Breast epithelium (tissue), 4 donors: ENCODE measurements around the gene CAMKK2. TPM values are rescaled to one million over a fixed set of nuclear protein-coding genes. Genes with fewer than 3 reads are reported as not detected.
"Not testable (repeated sequence)": the region's sequence is repeated elsewhere in the genome, so short reads cannot be mapped to it uniquely, and the experiment has no call there.

ENCODE experiments used
- DNase-seq, 2 donors: peaks; one replicate each; pipeline ENCODE4 v3.0.0-alpha.2; 2019; ENCODE audit warnings: low spot score in 2 of 2
- H3K27ac ChIP-seq, 2 donors: fragments of 200-600 bp; sonication (generic) in 1 of 2; one replicate each; pipeline ENCODE4 v1.5.1; 2016 to 2019; ENCODE audit warnings: mild to moderate bottlenecking in 1 of 2
- H3K27me3 ChIP-seq, 2 donors: fragments of 200-600 bp; sonication (generic) in 1 of 2; one replicate each; pipeline versions ENCODE4 v1.5.1 to v1.6.0; 2017 to 2019; ENCODE audit warnings: control low read depth in 1 of 2, mild to moderate bottlenecking in 1 of 2
- H3K36me3 ChIP-seq: fragments of 200-600 bp; one replicate; pipeline ENCODE4 v1.5.1; 2019
- H3K4me1 ChIP-seq, 2 donors: fragments of 200-600 bp; sonication (generic); one replicate each; pipeline ENCODE4 v1.5.1; 2016 to 2019; ENCODE audit warnings: control low read depth in 1 of 2
- H3K4me3 ChIP-seq, 3 donors: fragments of 200-600 bp; sonication (generic); 1 replicate in 2 of 3; 2 replicates in 1 of 3; pipeline ENCODE4 v1.5.1; 2016 to 2019; ENCODE audit warnings: mild to moderate bottlenecking in 3 of 3, moderate library complexity in 2 of 3
- H3K9me3 ChIP-seq, 2 donors: fragments of 200-600 bp; sonication (generic) in 1 of 2; one replicate each; pipeline ENCODE4 v1.5.1; 2016 to 2019; ENCODE audit warnings: control low read depth in 1 of 2
- POLR2A ChIP-seq: fragments of 450-650 bp; IDR thresholded peaks from one replicate; pipeline ENCODE4 v1.6.1; 2016; ENCODE audit warnings: antibody characterized with exemption, mild to moderate bottlenecking, moderate library complexity
- POLR2AphosphoS5 ChIP-seq, 3 donors: sonication (generic); formaldehyde crosslinking; IDR thresholded peaks; one replicate each; pipeline ENCODE4 v1.6.1; 2017; ENCODE audit warnings: antibody characterized with exemption in 3 of 3
- intact Hi-C: fragments of 100-400 bp; cut with DNase I; formaldehyde crosslinking; loops from one replicate; pipeline ENCODE4 v1.15.1; 2023; ENCODE audit warnings: low total_unique reads
- total RNA-seq, 3 donors: library from RNA; depleted of rRNA; stranded (reverse); fragments of >200 nt; gene quantifications; one replicate each; pipeline ENCODE4 v1.1.0, GENCODE V29; 2016
- TF ChIP-seq, protein P1 (sequence below), 3 donors: fragments of 450-650 bp; IDR thresholded peaks; one replicate each; pipeline ENCODE4 v1.5.1; 2016 to 2017; ENCODE audit warnings: antibody characterized with exemption in 3 of 3, mild to moderate bottlenecking in 3 of 3, moderate library complexity in 3 of 3

CAMKK2 gene
- total RNA-seq, 3 donors from 2014 or later: 27.4 to 32.0 (median 29.2) TPM

DNA sequence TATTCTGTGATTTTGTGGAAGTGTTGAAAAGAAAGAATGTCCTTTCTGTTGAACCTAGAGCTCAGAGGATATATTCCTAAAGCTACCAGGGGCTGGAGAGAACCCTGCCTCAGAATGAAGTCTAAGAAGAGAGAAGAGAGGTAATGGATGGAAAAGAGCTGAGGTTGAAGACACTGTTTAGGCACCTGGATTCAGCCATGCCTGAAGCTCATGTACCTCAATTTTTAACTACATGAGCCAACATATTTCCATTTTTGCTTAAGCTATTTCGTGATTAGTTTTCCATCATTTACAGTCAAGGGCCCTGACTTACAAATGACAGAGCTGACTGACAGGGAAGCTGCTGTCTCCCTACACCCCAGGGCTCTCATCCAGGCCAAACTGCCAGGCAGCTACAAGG is 10.7 kb downstream of the CAMKK2 start:
- no peak overlapping the region for H3K4me3 ChIP-seq
- H3K27me3 ChIP-seq: no peaks in the 10 kb centered on the region
- intact Hi-C loops: no loop called here
- TF ChIP-seq POLR2A (no peak), POLR2AphosphoS5 (IDR thresholded peaks at IDR 0.05) (no peak)
- TF ChIP-seq, protein P1, sequence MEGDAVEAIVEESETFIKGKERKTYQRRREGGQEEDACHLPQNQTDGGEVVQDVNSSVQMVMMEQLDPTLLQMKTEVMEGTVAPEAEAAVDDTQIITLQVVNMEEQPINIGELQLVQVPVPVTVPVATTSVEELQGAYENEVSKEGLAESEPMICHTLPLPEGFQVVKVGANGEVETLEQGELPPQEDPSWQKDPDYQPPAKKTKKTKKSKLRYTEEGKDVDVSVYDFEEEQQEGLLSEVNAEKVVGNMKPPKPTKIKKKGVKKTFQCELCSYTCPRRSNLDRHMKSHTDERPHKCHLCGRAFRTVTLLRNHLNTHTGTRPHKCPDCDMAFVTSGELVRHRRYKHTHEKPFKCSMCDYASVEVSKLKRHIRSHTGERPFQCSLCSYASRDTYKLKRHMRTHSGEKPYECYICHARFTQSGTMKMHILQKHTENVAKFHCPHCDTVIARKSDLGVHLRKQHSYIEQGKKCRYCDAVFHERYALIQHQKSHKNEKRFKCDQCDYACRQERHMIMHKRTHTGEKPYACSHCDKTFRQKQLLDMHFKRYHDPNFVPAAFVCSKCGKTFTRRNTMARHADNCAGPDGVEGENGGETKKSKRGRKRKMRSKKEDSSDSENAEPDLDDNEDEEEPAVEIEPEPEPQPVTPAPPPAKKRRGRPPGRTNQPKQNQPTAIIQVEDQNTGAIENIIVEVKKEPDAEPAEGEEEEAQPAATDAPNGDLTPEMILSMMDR (IDR thresholded peaks at IDR 0.05): no peak
- H3K27ac ChIP-seq: no peak overlapping the region
- no peaks in the 10 kb centered on the region for H3K4me1 ChIP-seq
- no peaks in the 10 kb centered on the region for H3K36me3 ChIP-seq
- H3K9me3 ChIP-seq: no peaks in the 10 kb centered on the region
- no peak for DNase-seq

DNA sequence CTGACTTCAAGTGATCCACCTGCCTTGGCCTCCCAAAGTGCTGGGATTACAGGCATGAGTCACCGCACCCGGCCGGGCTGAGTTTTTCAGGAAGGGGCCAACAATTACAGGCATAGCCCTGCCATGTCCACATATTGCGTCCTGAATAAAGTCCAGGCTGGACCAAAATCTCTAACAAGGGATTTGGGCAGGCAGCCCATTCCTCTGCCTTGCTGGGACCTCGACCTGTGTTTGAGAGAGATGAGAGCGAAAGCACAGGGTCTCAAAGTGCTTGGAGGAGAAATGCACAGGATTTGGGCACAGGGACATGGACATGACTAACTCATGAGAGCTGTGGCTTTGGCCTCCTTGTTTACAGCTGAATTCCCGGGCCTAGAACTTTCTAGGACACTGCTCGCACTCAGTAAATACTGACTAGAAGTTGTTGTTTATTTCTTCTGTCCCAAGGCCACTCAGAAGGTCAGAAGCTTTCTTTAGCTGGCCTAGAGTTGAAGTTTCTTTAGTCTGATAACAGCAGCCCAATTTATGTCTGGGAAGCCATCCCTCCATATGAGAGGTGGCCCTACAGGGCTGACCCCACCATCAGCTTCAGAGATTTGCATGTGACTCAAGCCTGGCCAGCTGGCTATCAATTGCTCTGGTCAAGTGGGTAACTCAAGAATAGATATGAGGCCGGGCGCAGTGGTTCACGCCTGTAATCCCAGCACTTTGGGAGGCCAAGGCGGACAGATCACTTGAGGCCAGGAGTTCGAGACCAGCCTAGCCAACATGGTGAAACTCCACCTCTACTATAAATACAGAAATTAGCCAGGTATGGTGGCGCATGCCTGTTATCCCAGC is 11.7 kb downstream of the CAMKK2 start:
- no peak for DNase-seq
- no peaks in the 10 kb centered on the region for H3K4me1 ChIP-seq
- no peaks in the 10 kb centered on the region for H3K36me3 ChIP-seq
- no peaks in the 10 kb centered on the region for H3K27me3 ChIP-seq
- H3K4me3 ChIP-seq: no peak overlapping the region
- intact Hi-C loops: no loop called here
- no peaks in the 10 kb centered on the region for H3K9me3 ChIP-seq
- TF ChIP-seq POLR2A (no peak), POLR2AphosphoS5 (IDR thresholded peaks at IDR 0.05) (no peak)
- TF ChIP-seq, protein P1 (IDR thresholded peaks at IDR 0.05): no peak
- peak overlapping the region; percentile 12 to 42 for H3K27ac ChIP-seq

DNA sequence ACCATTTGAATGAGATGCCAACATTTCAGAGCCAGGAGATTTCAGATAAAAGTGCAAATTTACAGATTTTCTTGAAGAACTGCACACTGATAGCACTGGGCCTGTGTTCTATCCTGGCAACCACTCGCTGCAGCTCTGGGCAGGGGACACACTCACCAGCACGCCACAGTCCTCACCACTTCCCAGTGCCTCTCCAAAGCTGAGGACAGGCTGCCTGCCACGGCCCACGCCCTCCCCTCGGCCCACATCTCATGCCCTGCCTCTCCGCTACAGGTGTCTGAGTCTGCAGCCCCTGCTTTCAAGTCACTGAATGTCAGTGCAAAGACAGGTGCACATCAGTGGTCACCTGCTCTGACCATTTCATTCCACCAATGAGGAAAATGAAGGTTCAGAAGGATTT is 12.7 kb downstream of the CAMKK2 start:
- no peaks in the 10 kb centered on the region for H3K36me3 ChIP-seq
- H3K4me1 ChIP-seq: no peaks in the 10 kb centered on the region
- no peak overlapping the region for H3K27ac ChIP-seq
- H3K27me3 ChIP-seq: no peaks in the 10 kb centered on the region
- no peak for DNase-seq
- no peaks in the 10 kb centered on the region for H3K9me3 ChIP-seq
- intact Hi-C loops: no loop called here
- TF ChIP-seq POLR2A: no peak
- TF ChIP-seq, protein P1 (IDR thresholded peaks at IDR 0.05): no peak
- TF ChIP-seq POLR2AphosphoS5 (IDR thresholded peaks at IDR 0.05): no peak
- no peak overlapping the region for H3K4me3 ChIP-seq

DNA sequence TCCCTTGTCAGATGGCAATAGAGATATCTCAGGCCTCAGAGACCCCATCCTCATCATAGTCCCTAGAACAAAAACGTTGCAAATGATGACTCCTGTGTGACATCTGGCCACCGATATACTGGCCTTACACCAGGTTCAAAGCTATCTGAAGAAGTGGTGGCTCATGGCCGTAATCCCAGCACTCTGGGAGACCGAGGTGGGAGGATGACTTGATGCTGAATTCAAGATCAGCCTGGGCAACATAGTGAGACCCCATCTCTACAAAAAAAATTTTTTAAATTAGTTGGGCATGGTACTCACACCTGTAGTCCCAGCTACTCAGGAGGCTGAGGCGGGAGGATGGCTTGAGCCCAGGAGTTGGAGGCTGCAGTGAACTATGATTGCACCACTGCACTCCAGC is 13.1 kb downstream of the CAMKK2 start:
- H3K4me1 ChIP-seq: no peaks in the 10 kb centered on the region
- no peak for DNase-seq
- H3K36me3 ChIP-seq: no peaks in the 10 kb centered on the region
- intact Hi-C loops: no loop called here
- no peaks in the 10 kb centered on the region for H3K9me3 ChIP-seq
- H3K27me3 ChIP-seq: no peaks in the 10 kb centered on the region
- TF ChIP-seq, protein P1 (IDR thresholded peaks at IDR 0.05): no peak
- no peak for TF ChIP-seq POLR2A
- no peak for TF ChIP-seq POLR2AphosphoS5 (IDR thresholded peaks at IDR 0.05)
- H3K27ac ChIP-seq: no peak overlapping the region
- H3K4me3 ChIP-seq: no peak overlapping the region

DNA sequence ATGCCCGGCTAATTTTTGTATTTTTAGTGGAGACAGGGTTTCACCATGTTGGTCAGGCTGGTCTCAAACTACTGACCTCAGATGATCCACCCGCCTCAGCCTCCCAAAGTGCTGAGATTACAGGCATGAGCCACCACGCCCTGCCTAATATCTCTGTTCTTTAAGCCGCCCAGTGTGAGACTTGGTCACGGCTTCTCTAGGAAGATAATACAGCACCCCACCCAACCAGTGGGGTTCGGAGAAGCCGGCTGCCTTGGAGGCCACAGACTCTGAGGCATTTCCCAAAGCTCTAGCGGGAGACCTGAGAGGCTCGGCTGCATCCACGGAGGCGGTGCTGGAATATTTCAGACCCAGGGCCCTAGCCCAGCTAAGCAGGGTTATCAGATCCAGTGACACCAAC is 13.6 kb downstream of the CAMKK2 start:
- H3K27me3 ChIP-seq, H3K27ac ChIP-seq, H3K4me3 ChIP-seq, DNase-seq, intact Hi-C loops, H3K36me3 ChIP-seq, H3K4me1 ChIP-seq, H3K9me3 ChIP-seq: not testable (repeated sequence)
